Left hindlimb (tissue), 1 donor: Measurements from ENCODE around the gene TRH.
"Not testable (repeated sequence)": the region's sequence is repeated elsewhere in the genome, so short reads cannot be mapped to it uniquely, and the experiment has no call there.

Experiments
- DNase-seq: peaks from one replicate; pipeline ENCODE4 v3.0.0-alpha.2; 2018

TRH gene

GRCh38 chr3:129966876-129967275 lies 7.6 kb upstream of the TRH start:
- no peak for DNase-seq

GRCh38 chr3:129967761-129968160 lies 6.8 kb upstream of the TRH start:
- no peak for DNase-seq

GRCh38 chr3:129971351-129972052 lies 3.0 kb upstream of the TRH start:
- no peak for DNase-seq

GRCh38 chr3:129972301-129972700 lies 2.2 kb upstream of the TRH start:
- DNase-seq = no peak

- DNase-seq = no peak
Measured at GRCh38 chr3:129973853-129974563, 512 bp upstream of the TRH start.

GRCh38 chr3:129974833-129975704 lies 549 bp downstream of the TRH start:
- peak; percentile 36 for DNase-seq

GRCh38 chr3:129975705-129976048 lies 1.2 kb downstream of the TRH start:
- DNase-seq = no peak

GRCh38 chr3:129976286-129976685 lies 1.8 kb downstream of the TRH start:
- no peak for DNase-seq

GRCh38 chr3:129978123-129978522 lies 3.6 kb downstream of the TRH start:
- no peak for DNase-seq

- no peak for DNase-seq
Measured at GRCh38 chr3:129979905-129980304, 5.4 kb downstream of the TRH start.

- no peak for DNase-seq
Measured at GRCh38 chr3:129983561-129983960, 9.0 kb downstream of the TRH start.

- no peak for DNase-seq
Measured at GRCh38 chr3:129984125-129984524, 9.6 kb downstream of the TRH start.

- DNase-seq = no peak
Measured at GRCh38 chr3:129985113-129985512, 10.6 kb downstream of the TRH start.

GRCh38 chr3:129988429-129988828 lies 13.9 kb downstream of the TRH start:
- no peak for DNase-seq

GRCh38 chr3:129989414-129989813 lies 14.9 kb downstream of the TRH start:
- no peak for DNase-seq

- no peak for DNase-seq
Measured at GRCh38 chr3:129992781-129993180, 18.3 kb downstream of the TRH start.

- no peak for DNase-seq
Measured at GRCh38 chr3:129994883-129995559, 20.5 kb downstream of the TRH start.

GRCh38 chr3:129996073-129996472 lies 21.6 kb downstream of the TRH start:
- DNase-seq = no peak

- DNase-seq = not testable (repeated sequence)
Measured at GRCh38 chr3:129999176-129999575, 24.7 kb downstream of the TRH start.

- DNase-seq = peak; percentile 46
Measured at GRCh38 chr3:130002666-130003598, 28.4 kb downstream of the TRH start.

GRCh38 chr3:130010556-130010955 lies 36.0 kb downstream of the TRH start:
- DNase-seq = no peak

- DNase-seq = not testable (repeated sequence)
Measured at GRCh38 chr3:130012108-130012507, 37.6 kb downstream of the TRH start.
